C4-2B (cell line): Measurements from ENCODE around the gene DNAJB8.

Source experiments
- CTCF ChIP-seq: fragments of 450-650 bp; conservative IDR thresholded peaks from 2 replicates; pipeline ENCODE4 v1.5.1; 2017; ENCODE audit warnings: mild to moderate bottlenecking
- ZFX ChIP-seq: fragments of 450-650 bp; IDR thresholded peaks from 2 replicates; pipeline ENCODE4 v1.6.1; 2017

GRCh38 chr3:128439226-128439625 lies 27.5 kb downstream of the DNAJB8 start:
- no peak for TF ChIP-seq CTCF
- no peak for TF ChIP-seq ZFX
